NT2/D1 (cell line): Measurements from ENCODE around the gene RAB5IF.
"Not testable (repeated sequence)": the region's sequence is repeated elsewhere in the genome, so short reads cannot be mapped to it uniquely, and the experiment has no call there.

Experiments used
- DNase-seq: peaks from one replicate; pipeline ENCODE4 v3.0.0-alpha.2; 2011; ENCODE audit warnings: low read depth, low spot score
- H3K27me3 ChIP-seq: 2 replicates; pipeline ENCODE4 v1.6.0; 2011; ENCODE audit warnings: mild to moderate bottlenecking; ENCODE audit not compliant: insufficient read length, insufficient read depth
- H3K36me3 ChIP-seq: 2 replicates; pipeline ENCODE4 v1.6.1; 2011; ENCODE audit warnings: mild to moderate bottlenecking, low read length, mixed read lengths; ENCODE audit not compliant: insufficient read depth, insufficient read length
- H3K4me1 ChIP-seq: 2 replicates; pipeline ENCODE4 v1.5.1; 2011; ENCODE audit not compliant: insufficient read depth, insufficient read length
- H3K4me3 ChIP-seq: 2 replicates; pipeline ENCODE4 v1.5.1; 2011; ENCODE audit warnings: low read depth; ENCODE audit not compliant: insufficient read length
- H3K9ac ChIP-seq: 2 replicates; pipeline ENCODE4 v1.6.0; 2011; ENCODE audit warnings: low read depth; ENCODE audit not compliant: insufficient read length
- H3K9me3 ChIP-seq: 2 replicates; pipeline ENCODE4 v1.5.1; 2011; ENCODE audit warnings: mild to moderate bottlenecking, low read length; ENCODE audit not compliant: insufficient read depth
- SUZ12 ChIP-seq: IDR thresholded peaks from 2 replicates; pipeline ENCODE4 v1.6.1; 2011; ENCODE audit not compliant: insufficient read length, insufficient read depth; ENCODE audit errors: extremely low read depth
- YY1 ChIP-seq: IDR thresholded peaks from 2 replicates; pipeline ENCODE4 v1.6.1; 2011; ENCODE audit not compliant: insufficient read length, insufficient read depth
- ZNF274 ChIP-seq: IDR thresholded peaks from 2 replicates; pipeline ENCODE4 v1.6.1; 2011; ENCODE audit warnings: mild to moderate bottlenecking, low read depth, low read length

Gene RAB5IF

GRCh38 chr20:36606158-36607066 is 833 bp downstream of the RAB5IF start:
- DNase-seq, result no peak
- Histone ChIP-seq H3K9ac (peak overlapping the region; percentile 99), H3K36me3 (peaks cover 39% of the 10 kb centered on the region), H3K9me3 (no peaks in the 10 kb centered on the region), H3K4me3 (peak overlapping the region; percentile 99), H3K27me3 (no peaks in the 10 kb centered on the region), H3K4me1 (peaks cover 7% of the 10 kb centered on the region)
- TF ChIP-seq YY1 (no peak), ZNF274 (no peak), SUZ12 (no peak)

GRCh38 chr20:36607586-36608387 is 2.2 kb downstream of the RAB5IF start:
- H3K4me3 ChIP-seq, result no peak overlapping the region
- H3K27me3 ChIP-seq, result no peaks in the 10 kb centered on the region
- peaks cover 53% of the 10 kb centered on the region for H3K36me3 ChIP-seq
- peaks cover 7% of the 10 kb centered on the region for H3K4me1 ChIP-seq
- H3K9me3 ChIP-seq, result no peaks in the 10 kb centered on the region
- DNase-seq, result no peak
- peak overlapping the region; percentile 99 for H3K9ac ChIP-seq
- TF ChIP-seq YY1, result no peak

GRCh38 chr20:36608388-36608728 is 2.8 kb downstream of the RAB5IF start:
- peaks cover 59% of the 10 kb centered on the region for H3K36me3 ChIP-seq
- H3K4me3 ChIP-seq, H3K27me3 ChIP-seq, H3K9me3 ChIP-seq, H3K4me1 ChIP-seq, DNase-seq, H3K9ac ChIP-seq: not testable (repeated sequence)

DNA sequence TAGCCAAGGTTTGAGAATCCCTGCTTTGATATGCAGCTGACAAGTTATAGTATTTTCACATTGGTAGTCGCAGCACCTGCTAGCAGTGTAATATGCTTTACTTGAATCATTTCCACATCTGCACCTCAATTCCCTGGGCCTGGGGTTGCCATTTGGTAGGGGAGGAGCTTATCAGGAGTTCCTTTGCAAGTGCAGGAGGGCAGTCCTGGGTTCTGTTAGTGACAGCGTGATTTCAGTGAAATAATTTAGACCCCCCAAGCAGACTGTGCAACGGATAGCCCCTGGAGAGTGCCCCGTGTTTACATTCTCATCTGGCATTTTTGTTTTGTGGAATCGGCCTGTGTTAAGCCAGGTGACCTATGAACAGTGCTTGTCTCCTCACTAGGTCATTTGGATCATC is 6.0 kb downstream of the RAB5IF start:
- Histone ChIP-seq H3K27me3 (no peaks in the 10 kb centered on the region), H3K36me3 (peaks cover 84% of the 10 kb centered on the region), H3K4me3 (no peak overlapping the region), H3K4me1 (peaks cover 3% of the 10 kb centered on the region), H3K9me3 (no peaks in the 10 kb centered on the region), H3K9ac (no peak overlapping the region)
- TF ChIP-seq ZNF274 (no peak), SUZ12 (no peak), YY1 (no peak)
- no peak for DNase-seq

- DNase-seq, result no peak
- TF ChIP-seq ZNF274, result no peak
- TF ChIP-seq SUZ12, result no peak
- TF ChIP-seq YY1, result no peak
- no peaks in the 10 kb centered on the region for H3K27me3 ChIP-seq
- no peaks in the 10 kb centered on the region for H3K4me1 ChIP-seq
- peaks cover 67% of the 10 kb centered on the region for H3K36me3 ChIP-seq
- no peaks in the 10 kb centered on the region for H3K9me3 ChIP-seq
- no peak overlapping the region for H3K4me3 ChIP-seq
- no peak overlapping the region for H3K9ac ChIP-seq
Observed at GRCh38 chr20:36613974-36614373, 8.4 kb downstream of the RAB5IF start.

DNA sequence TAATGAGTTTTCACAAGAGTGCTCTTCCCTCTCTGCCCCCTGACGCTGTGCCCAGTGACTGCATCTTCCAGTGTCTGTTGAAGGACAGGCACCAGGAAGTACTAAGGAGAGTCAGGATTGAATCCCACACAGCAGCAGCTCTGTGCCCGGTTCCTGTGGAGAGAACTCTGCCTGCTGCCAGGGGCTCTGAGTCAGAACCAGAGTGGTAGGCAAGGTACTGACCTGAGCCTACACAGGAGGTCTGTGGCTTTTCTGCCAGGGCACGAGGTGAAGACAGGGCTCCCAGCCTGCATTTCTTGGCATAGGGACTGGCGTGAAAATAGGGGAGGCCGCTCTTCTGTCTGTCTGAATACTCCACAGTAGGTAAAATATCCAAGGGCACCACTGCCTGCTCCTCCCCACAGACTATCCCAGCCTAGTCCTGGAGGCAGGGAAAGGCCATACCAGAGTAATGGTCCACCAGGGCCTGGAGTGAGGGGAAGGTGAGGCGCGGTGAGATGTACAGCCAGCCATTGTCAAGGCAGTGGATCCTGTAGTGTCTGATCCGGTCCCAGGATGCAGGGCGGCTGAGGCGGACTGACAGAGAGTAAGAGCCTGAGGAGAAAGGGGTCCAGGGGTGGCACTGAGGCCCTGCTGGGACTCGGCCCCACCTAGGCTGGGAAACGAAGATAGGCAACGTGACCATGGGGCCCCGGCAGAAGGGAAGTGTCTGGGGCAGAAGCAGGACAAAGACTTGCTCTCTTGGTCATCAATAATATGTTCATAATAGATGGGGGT is 9.4 kb downstream of the RAB5IF start:
- DNase-seq, result no peak
- H3K4me3 ChIP-seq, result no peak overlapping the region
- no peaks in the 10 kb centered on the region for H3K4me1 ChIP-seq
- no peaks in the 10 kb centered on the region for H3K9me3 ChIP-seq
- no peaks in the 10 kb centered on the region for H3K27me3 ChIP-seq
- no peak overlapping the region for H3K9ac ChIP-seq
- peaks cover 58% of the 10 kb centered on the region for H3K36me3 ChIP-seq
- TF ChIP-seq ZNF274 (no peak), SUZ12 (no peak), YY1 (no peak)

GRCh38 chr20:36620917-36621316 is 15.3 kb downstream of the RAB5IF start:
- TF ChIP-seq ZNF274, result no peak
- no peak for TF ChIP-seq YY1
- TF ChIP-seq SUZ12, result no peak
- Histone ChIP-seq H3K27me3 (no peaks in the 10 kb centered on the region), H3K4me3 (no peak overlapping the region), H3K4me1 (peaks cover 4% of the 10 kb centered on the region), H3K36me3 (no peaks in the 10 kb centered on the region), H3K9ac (no peak overlapping the region), H3K9me3 (no peaks in the 10 kb centered on the region)
- DNase-seq, result no peak
